Activated gamma-delta T cell treated with anti-CD3 and anti-CD28 coated beads, Interleukin-2, amount 50 U/mL, for 16 hours (primary cell): ENCODE measurements around the gene PAMR1.
"Not testable (repeated sequence)": the region's sequence is repeated elsewhere in the genome, so short reads cannot be mapped to it uniquely, and the experiment has no call there.

Experiments
- DNase-seq: peaks from one replicate; pipeline ENCODE4 v3.0.0-alpha.2; 2020; ENCODE audit warnings: low read depth

PAMR1 gene, protein sequence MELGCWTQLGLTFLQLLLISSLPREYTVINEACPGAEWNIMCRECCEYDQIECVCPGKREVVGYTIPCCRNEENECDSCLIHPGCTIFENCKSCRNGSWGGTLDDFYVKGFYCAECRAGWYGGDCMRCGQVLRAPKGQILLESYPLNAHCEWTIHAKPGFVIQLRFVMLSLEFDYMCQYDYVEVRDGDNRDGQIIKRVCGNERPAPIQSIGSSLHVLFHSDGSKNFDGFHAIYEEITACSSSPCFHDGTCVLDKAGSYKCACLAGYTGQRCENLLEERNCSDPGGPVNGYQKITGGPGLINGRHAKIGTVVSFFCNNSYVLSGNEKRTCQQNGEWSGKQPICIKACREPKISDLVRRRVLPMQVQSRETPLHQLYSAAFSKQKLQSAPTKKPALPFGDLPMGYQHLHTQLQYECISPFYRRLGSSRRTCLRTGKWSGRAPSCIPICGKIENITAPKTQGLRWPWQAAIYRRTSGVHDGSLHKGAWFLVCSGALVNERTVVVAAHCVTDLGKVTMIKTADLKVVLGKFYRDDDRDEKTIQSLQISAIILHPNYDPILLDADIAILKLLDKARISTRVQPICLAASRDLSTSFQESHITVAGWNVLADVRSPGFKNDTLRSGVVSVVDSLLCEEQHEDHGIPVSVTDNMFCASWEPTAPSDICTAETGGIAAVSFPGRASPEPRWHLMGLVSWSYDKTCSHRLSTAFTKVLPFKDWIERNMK

DNA sequence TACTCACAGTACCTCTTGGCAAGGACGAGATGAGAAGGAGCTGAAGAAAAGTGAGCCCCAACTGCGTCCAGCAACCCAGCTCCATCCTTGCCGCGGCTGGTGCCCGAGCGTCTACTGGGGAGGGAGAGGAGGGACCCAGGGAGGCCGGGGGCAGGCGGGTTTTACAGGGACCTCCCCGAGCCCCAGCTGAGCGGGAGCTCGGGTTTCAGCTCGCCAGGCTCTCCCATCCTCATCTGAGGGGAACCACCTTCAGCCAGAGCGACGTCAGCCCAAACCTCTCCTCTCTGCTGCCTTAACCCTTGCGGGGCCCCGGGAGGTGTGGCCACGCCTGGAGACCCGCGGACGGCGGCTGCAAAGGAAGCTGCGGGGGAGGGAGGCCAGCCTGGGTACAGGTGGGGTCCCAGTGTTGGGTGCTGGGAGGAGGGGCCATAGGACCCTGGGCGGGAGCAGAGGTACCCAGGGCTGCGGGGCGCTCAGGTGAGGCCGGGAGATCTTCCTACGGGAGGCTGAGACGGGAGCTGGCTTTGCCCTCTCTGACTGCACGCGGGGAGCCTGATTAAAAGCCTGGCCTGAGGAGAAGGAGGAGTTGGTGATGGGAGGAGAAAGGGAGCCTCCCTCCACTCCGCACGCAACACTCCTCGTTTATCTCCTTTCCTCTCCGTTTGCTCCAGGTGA is at the start of gene PAMR1:
Gene PAMR1, minus strand, starts transcription at position 116 of the 675 bp plus-strand sequence. Its CDS starts 31 bp downstream, at position 85.
- no peak for DNase-seq

DNA sequence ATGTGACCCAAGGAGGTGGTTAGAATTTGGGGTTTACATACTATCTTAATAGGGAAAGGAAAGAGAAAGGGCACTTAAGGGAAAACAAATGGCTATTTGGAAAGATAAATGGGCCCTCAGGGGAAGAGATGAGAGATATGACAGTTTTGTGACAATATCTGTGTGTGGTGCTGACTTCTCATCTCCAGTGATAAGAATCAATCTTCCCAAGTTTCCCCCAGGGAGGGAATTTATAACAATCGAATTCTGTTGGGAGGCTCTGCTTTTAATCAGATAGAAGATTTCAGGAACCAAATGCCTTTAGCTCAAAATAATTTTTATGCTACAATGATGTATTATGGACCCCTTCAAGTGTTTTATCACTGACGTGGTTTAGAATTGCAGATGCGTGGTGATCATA is 46.3 kb upstream of the PAMR1 start:
- no peak for DNase-seq

DNA sequence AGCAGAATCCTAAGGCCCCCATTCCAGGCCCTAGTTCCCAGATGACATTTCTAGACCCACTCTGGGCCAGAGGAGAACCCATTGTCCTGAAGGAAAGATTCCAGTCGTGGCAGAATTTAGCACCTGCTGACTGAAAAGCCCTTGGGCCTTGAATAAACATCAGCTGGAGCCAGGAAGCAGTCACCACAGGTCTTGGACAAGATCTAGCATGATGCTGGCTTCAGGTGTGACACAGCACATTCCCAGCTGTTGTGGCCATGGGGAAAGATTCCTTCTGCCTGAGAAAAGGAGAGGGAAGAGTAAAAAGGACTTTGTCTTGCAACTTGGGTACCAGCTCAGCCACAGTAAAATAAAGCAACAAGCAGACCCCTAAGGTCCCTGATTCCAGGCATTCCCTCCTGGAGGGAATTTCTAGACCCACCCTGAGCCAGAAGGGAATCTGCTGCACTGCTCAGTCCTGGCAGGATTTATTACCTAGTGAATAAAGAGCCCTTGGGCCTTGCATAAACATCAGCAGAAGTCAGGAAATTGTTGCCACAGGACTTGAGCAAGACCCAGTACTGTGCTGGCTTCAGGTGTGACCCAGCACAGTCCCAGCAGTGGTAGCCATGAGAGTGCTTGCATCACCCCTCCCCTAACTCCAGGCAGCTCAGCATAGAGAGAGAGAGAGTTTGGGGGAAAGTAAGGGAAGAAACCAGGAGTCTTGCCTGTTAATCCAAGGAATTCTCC is 42.5 kb upstream of the PAMR1 start:
- DNase-seq, result no peak

DNA sequence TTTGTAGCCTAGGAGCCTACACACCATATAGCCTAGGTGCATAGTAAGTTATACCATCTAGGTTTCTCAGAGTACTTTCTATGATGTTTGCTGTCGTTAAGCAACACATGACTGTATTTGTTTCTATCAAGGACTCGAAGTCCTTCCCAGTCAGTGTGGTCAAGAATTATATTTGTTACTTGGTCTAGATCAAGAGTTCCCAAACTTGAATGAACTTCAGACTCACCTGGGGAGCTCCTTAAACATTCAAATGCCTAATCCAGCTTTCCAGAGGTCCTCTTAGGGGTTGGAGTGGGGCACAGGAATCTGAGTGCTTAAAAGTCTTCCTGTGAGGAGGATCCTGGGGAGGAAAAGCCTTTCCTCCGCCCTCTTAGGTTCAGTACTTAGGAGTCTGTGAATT is 41.5 kb upstream of the PAMR1 start:
- DNase-seq, result no peak

DNA sequence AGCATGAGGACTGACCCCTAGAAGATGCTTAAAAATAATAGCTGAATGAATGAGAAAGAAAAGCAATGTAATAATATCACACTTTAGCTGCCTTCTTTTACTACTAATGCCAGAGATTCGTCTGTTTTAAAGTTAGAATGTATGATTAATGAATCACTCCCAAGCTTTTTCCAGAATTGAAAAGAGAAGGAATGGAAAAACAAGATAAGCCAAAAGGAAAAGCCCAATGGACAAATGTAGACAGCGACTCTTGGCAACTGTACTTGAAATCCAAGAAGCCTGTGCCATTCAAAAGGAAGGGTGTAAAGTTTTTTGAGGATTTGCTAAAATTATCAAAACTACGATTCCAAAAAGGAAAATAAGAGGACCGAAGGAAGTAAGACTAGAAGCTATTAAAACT is 40.8 kb upstream of the PAMR1 start:
- DNase-seq, result no peak

DNA sequence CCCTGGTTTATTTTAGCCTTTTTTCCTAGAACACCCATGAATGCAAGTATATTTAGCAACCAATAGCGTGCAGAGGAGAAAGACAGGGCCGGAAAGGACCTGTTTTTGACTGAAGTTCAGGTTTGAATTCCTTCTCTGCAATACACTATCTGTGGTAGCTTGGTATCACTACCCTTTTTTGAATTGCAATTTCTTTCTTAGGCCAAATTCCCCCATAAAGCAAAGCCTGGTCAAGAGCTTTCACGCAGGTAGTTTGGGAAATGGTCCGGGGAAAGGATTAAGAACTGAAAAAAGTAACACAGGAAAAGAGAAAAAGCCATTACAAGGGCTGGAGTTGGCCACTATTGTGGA is 38.8 kb upstream of the PAMR1 start:
- DNase-seq, result no peak

DNA sequence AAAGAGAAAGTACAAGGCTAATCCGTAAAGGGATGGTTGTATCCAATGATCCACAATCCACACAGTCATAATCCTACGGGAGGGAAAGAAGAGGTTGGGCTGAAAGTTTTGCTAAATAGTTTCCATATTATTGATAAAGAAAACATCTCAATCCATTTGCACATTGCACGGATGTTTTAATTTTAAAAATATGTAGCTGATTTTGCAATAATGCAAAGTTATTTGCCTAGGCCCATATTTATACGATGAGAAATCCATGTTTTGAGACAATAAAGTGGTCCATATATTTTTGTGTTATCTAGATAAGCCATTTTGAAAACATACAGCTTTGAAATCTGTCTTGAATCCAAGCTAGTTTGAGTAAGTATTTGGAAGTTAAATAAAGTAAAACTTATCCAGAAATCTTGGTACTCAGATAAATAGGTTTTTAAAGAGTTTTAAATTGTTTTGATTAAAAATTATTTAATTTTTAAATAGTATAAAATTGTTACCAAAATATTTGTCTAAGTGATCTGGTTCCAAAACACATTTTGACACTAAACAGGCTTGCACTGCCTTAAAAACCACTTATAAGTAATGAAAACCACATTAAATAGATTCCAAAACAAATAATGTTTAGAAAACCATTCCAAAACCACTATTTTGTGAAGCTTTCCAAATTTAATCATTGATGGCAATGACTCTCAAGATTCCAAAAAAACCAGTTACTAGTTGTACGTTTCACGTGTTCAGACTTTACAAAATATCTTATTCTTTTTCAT is 38.2 kb upstream of the PAMR1 start:
- no peak for DNase-seq

DNA sequence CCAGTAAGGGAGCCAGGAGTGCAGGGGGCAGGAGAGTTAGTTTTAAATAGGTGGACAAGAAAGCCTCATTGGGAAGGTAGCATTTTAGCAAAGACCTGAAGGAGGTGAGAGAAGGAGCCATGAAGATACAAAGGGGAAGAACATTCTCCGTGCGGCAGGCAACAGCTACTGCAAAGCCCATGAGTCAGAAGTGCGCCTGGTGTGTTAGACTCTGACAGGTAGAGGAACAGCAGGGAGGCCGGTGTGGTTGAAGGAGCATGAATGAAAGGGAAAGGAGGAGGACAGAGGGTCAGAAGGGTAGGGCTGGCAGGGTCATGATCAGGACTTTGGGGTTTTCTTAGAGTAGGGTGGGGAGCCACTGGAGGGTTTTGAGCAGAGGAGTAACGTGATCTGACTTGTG is 34.5 kb upstream of the PAMR1 start:
- no peak for DNase-seq

DNA sequence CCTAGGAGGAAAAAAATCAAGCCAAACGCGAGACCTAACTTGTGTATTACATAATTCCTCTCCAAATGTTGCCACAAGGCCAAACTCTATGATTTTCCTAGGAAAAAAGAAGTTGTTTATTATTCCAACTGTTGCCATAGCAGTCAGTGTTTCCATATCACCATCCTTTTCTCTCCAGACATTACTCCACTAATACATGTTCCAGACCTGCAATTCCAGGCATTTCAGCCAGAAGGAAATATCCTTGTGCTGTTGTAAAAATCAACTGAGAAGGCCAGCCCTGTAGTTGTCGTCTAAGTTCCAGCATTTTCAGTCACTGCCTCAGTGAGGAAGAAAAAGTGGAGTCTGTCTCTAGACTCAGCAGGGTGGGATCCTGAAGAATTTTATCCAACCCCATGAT is 33.1 kb upstream of the PAMR1 start:
- no peak for DNase-seq

DNA sequence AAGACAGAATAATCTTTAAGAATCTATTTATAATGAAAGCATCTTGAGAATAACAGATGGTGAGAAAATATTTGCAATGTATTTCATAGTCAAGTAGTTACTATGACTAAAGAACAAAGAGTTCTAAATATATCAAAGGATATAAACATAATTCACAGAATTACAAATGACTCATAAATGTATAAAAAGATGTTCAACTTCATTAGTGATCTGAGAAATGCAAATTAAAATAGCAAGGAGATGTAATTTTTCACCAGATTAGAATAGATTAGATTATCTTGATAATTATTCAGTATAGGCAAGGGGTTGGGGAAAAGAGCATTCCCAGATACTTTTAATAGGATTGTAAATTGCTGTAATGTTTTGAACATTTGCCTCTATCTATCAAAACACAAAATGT is 30.1 kb upstream of the PAMR1 start:
- DNase-seq, result no peak

DNA sequence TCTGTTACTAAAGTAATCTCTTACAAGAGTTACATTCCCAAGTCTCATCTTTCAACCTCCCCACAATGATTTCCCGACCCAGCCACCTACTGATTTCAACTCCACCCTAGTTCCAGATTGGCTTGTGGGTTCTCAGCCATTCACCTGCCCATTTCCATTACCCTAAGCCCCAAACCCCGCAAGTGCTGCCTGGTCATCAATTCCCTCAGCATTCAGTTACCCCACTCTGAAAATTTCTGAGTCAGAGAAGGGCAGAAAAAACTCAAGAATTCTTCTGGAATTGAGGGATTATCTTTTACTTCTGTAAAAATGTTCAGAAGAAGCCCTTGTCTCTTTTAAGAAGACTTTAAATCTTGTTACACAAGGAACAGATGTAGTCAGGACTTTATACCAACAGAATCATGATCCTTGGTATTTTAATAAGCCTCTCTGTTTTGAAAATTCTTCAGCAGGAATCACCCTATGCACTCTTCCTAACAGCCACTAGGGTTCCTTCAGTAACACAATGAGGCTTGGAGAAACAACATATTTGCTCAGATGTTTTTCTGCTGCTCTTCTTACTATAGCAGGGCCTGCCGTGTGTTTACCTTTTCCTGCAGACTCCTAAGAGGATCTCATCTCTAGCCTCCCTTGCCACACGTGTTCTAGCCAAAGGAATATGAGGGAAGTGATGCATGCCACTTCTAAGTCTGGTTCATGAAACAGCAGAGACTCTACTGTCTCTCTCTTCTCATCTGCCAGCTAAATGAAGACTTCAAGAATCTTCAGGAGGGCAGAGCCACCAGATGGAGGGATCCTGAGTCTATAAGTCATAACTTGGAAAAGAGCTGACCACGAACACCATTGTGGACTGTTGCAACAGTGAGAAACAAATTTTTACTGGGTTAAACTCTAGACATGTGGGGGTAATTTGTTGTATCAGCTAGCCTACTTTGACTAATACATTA is 29.3 kb upstream of the PAMR1 start:
- no peak for DNase-seq

DNA sequence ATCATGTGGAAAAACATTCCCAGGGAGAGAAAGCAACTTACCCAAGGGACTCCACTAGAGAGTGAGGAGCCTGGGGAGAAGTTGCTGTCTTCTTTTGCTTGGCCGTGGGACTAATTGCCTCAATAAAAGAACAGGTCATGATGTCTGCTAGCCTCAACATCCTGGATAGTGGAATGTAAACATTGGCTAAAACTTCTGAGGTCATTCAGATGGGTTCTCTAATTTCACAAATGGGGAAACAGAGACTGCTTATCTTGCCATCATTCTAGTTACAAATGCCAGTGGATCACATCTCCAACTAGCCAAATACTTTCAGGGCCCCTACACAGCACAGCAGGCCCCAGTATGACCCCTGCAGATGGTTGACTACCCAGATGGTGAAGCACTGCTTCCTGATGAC is 28.4 kb upstream of the PAMR1 start:
- DNase-seq, result no peak

DNA sequence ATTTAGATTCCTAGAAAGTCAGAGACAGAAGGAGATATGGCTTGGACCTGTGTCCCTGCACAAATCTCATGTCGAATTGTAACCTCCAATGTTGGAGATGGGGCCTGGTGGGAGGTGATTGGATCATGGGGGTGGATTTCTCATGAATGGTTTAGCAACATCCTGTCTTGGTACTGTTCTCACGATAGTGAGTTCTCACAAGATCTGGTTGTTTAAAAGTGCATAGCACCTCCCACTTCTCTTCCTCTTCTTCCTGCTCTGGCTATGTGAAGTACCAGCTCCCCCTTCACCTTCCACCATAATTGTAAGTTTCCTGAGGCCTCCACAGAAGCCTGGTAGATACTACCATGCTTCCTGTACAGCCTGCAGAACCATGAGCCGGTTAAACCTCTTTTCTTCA is 27.6 kb upstream of the PAMR1 start:
- DNase-seq, result no peak

DNA sequence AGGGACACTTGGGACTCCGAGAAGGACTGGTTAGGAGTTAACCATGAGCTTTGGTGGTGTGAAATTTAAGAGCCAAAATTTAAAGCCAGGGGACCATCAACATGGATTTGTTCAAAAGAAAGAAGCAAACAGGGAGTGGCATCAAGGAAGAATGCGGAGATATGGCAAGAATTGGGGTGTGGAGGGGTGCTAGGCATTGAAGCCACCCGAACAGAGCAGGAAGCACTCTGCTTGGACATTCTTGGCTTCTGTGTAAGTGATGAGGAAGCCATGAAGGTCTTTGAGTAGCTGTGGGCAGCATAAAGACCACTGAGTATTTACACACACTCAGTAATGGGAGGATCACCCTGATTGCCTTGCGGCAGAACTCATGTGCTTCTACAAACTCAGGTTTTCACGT is 27.2 kb upstream of the PAMR1 start:
- no peak for DNase-seq

DNA sequence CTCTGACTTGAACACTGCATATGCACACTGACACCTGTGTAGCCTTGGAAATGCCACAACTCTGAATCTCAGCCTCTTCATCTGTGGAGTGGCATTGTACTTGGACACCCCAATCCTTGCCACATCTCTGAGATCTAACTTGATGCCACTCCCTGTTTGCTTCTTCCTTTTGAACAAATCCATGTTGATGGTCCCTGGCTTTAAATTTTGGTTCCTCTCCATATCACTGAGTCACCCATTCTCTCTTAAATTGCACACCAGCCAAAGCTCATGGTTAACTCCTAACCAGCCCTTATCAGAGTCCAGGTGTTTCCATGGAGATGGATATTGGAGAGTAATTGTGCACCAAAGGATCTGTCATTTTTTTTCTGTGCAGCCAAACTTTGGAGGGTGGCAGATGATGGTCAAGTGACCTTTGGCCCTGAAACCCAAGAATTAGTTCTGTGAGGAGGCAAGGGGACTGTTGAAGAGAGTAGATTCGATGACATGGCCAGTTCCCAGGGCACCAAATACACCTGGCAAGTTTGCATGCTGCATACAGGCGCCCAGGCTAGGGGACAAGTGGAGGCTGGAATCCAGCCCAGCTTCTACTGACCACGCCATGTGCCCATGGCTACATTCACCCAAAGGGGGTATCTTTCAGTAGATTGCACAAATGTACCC is 25.1 kb upstream of the PAMR1 start:
- DNase-seq, result no peak

DNA sequence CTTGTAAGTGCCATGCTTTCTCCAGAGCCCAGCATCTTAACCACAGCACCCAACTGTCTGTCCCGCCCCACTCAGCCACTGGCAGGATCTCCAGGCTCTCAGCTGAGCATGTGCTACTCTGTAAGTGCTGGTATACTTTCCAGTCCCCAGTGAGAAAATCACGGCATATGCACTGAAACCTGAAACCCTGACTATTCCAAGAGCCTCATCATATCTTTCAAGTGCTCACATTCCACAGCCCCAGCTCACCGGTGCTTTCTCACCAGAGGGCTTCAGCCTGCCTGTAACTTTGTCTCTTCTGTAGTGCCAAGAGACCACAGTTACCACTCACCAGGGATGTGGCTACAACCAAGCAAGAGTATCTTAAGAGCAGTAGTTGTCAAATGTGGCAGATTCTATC is 24.4 kb upstream of the PAMR1 start:
- no peak for DNase-seq

DNA sequence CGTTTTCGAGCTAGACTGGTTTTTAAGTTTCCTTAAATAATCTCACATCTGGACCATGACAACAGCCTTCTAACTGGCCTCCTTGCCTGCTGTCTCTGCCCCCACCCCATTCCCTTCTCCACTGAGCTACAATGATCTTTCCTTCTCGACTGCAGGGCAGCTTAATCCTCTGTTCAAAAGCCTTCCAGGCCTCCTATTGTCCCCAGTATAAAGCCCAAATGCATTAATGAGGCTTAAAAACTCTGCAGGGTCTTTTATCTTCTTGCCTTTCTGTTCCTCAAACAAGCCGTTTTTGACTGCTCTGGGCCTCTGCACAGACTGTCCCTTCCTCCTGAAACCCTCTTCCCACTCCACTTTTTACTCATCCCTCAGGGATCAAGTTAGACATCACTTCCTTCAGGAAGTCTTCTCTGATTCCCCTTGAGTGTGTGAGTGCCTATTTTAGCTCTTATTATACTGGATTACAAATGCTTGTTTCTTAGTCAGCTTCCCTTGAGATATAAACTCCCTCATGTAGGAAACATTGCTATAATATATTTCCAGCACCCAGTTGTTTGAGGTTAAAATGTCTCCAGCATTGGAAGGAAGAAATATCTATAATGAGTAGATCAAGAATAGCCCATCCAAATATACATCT is 23.6 kb upstream of the PAMR1 start:
- DNase-seq, result no peak

DNA sequence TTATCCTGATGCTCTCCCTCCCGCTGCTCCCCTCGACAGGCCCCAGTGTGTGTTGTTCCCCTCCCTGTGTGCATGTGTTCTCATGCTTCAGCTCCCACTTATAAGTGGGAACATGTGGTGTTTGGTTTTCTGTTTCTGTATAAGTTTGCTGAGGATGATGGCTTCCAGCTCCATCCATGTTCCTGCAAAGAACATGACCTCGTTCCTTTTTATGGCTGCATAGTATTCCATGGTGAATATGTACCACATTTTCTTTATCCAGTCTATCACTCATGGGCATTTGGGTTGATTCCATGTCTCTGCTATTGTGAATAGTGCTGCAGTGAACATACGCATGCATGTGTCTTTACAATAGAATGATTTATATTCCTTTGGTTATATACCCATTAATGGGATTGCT is 22.6 kb upstream of the PAMR1 start:
- DNase-seq, result not testable (repeated sequence)

DNA sequence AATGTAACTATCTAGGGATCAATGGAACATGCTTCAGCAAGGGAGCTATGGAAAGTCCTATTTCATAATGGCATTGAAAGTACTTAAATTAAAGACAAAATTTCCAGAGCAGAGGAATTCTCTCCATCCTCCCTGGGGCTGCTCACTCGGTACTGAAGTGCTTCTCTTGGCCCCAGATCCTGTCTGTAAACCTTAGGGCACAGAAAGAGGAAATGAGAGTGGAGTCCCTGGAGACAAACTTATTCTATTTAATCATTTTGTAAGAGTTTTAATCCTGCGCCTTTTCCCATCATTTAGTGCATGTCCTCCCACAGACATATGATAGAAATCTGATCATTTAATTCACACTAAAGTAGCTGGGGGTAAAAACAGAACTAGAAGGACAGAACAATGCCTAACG is 20.9 kb upstream of the PAMR1 start:
- no peak for DNase-seq
